Erythroblast (primary cell): ENCODE data around the gene AWAT2.

ENCODE experiments used
- DNase-seq, 2 experiments: peaks; one replicate each; lab custom pipeline; 2025; lab: John Stamatoyannopoulos, UW
- GATA1 ChIP-seq: IDR thresholded peaks from 2 replicates; pipeline ENCODE4 v1.6.1; 2011; ENCODE audit warnings: low read depth, mild to moderate bottlenecking, control low read depth, low read length, moderate library complexity
- POLR2A ChIP-seq: IDR thresholded peaks from 2 replicates; pipeline ENCODE4 v1.6.1; 2011; ENCODE audit warnings: mild to moderate bottlenecking, low read length

AWAT2 gene

DNA sequence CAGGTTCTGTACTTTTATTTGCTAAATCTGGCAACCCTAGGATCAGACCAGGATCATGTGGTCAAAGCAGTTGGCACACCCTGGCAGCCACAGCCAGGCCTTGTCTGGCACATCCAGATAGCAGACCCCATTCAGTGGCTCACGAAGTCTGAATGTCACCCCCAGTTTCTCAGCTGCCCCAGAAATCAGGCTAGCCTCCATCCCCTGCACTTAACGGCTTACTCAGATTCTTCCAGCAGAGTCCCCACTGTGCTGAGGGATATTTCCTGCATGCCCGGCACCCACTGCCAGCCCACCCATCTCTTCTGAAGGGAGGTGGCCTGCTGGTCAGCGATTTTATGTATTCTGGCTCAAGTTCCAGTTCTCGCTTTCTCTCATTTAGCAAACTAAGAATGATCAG, 4.7 kb upstream of the AWAT2 start:
- TF ChIP-seq POLR2A (no peak), GATA1 (no peak)
- DNase-seq: no peak

DNA sequence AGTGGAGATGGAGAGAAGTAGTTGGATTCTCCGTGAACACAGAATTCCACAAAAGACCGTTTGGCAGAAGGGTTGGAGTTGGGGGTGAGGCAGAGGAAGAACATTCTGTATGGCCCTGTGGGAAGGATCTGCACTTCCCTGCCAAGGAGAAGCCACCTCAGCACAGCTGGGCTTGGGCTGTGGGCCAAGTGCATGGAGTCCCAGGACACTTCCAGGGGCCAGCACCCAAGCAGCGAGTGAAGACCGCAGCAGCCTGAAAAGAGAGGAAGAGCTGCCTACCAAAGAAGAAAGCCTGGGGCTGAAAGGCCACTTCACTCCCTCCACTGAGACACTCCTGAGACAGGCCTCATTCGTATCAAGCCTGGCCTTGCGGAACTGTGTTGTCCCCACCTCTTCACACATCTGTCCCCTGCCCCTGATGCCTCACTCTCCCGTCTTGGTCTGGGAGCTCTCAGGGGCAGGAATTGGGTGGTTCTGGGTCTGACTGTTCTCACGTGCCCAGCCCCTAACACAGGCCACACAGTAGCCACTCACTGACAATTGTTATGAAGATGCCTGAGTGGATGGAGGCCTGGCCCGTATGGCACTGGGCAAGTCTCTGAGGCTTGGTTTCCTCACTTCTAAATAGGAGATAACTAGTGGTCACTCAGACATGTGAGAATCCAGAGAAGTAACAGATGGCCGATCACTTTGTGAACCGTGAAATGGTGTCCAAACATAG, 3.3 kb upstream of the AWAT2 start:
- TF ChIP-seq POLR2A (no peak), GATA1 (no peak)
- DNase-seq: no peak

DNA sequence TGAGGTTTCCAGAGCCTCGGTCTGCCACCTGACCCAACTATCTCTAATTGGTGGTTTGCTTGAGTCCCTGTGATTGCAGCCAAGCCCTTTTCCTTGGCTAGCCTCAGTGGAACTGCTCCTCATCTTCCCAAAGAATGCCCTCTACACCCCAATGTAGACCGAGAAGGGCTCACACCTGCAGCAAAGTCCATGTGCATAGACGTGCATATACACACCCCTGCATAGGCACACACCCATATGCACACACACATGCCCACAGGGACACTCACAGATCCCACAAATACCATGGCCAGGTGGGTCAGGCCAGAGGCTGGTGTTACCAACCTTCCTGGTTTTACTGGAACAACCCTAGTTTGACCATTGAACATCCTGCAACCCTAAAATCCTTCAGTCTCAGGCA, 332 bp downstream of the AWAT2 start:
- TF ChIP-seq GATA1 (no peak), POLR2A (no peak)
- no peak for DNase-seq

DNA sequence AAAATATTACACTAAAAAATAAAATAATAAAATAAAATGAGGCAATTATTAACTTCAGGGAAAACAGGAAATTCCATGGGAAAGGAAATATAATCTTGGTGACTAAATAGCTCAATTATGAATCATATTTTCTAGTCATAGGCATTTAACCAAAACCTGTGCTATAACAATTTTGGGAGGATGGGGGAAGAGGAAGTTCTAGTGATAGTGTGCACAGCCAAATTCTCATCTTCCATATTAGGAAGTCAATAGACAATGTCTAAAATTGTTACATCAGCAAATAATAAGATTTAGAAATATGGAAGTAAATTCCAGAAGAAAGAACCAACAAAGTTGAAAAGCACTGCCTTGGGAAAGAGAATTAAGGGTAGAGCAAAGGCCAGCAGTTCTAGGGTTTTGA, 2.8 kb downstream of the AWAT2 start:
- DNase-seq: no peak

DNA sequence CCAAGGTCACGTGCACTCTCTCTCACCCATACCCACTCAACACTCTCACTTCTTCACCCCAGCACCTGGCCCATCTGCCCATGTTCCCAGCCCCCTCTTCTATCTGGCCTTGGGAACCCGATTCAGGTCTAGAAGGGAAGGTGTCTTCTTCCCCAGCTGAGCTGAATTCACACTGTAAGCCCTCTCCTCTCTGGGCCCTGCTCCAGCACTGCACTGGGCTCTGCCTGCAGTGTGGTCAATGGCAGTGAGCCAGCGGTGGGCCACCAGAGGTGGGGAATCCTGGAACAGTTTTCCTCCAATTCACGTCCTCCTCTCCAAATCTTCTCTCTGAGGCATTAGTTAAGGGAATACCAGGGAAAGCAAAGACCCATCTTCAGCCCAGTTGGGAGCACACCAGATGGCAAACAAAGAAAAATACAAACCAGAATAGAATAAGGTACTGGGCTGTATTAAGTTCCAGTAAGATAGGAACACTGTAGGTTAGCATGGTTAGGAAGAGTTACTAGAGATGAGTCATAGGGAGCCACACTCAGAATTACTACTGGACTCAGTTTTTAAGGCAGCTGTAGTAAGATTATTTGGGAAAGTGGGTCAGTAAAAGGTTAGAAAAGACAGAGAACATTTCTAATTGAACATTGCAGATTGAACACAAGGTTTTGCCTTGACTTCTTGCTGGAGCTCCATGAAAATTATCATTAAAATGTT, 5.0 kb downstream of the AWAT2 start:
- no peak for DNase-seq
- TF ChIP-seq GATA1 (no peak), POLR2A (no peak)

More for the DNA sequence above, 2.8 kb downstream of the AWAT2 start:
- TF ChIP-seq POLR2A (no peak), GATA1 (no peak)

DNA sequence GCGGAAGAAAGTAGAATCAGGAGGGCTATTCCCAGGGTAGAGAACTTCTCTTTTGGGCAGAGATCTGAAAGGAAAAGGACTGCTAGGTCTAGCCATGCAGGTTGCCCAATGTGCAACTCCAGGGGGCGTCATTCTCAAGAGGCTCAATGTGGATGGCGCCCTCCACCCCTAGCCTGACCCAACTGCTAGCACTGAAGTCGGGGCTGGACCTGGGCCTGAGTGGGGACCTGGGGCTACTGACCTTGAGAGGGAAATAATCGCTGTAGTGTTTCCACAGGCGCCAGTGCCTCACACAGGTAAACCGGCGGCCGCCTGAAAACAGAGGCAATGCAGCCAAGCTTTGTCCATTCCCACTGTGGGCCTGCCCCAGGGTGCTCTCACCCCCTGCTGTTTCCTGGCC, 6.1 kb downstream of the AWAT2 start:
- TF ChIP-seq GATA1: no peak
- no peak for TF ChIP-seq POLR2A
- no peak for DNase-seq

DNA sequence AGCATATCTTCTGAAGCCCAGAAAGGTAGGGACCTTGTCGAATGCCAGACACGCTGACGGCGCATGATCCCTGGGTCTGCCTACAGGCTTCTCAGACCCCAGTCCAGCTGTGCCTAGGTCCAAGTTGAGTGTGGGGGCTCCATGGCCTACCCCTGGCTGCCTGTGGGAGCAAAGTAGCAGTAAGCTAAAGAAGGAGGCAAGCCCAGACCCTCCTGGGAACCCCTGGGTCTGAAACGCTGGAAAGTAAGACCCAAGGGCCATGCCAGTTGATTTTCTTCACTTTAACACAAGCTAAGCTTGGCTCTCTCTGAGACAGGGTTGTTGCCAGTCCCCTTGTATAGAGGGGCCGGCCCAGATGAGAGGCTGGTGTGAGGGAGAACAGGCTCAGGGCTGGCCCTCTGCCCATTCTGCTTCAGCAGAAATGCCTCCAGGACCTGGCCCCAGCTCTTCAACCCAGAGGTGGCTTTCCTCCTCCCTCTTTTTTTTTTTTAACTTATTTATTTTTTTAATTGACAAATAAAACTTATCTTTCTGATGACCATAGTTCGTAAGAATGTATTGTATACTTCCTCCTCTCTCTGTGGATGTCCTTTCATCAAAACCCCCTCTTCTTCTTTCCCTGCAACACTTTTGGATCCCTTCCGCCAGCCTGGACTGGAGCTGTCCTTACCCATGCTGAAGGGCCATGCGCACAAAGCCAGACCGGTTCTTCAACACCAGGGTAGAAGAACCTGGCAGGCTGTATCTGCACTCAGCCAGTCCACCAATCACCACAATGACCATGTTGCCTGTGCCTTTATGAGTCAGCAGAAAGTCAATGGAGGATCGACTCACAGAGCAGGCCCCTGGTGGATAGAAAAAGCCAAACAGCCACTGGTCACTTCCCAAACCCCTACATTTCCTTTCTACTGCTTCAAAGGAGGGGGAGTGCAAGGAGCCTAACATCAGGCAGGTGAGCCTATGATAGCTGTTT, 7.1 kb downstream of the AWAT2 start:
- peak; percentile 1 to 5 for DNase-seq
- no peak for TF ChIP-seq GATA1
- no peak for TF ChIP-seq POLR2A

DNA sequence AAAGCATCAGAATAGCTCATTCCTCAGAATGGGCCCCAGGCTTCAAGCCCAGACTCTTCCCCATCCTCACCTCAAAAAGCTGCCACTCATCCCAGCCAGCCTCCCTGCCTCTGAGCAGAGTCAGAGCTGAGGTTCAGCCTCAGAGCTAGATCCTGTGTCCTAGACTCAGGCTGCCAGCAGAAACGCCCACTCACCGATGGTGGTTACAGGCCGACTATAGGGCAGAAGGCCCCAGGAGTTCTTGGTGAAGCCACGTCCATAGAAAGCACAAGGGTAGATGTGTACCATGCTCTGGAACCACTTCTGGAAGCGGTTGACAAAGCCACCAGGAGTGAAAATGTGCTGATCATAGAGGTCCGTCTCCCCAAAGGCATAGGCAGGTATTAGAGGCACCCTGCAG, 7.7 kb downstream of the AWAT2 start:
- TF ChIP-seq POLR2A: no peak
- TF ChIP-seq GATA1: no peak
- no peak for DNase-seq

DNA sequence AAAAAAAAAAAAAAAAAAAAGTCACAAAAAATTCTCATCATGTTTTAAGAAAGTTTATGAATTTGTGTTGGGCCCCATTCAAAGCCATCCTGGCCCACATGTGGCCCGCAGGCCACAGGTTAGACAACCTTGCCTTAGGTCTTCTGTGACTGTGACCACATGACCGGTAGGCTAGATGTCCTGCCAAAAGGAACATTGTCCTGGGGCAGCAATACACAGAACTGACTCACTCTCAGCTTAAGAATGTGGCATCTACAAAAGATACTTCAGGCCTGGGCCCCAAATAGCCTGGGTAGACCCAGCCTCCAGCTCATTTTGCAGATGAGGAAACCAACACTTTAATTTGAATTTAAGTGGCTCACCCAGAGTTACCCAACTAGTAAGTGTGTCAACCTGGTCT, 10.0 kb downstream of the AWAT2 start:
- TF ChIP-seq GATA1 (no peak), POLR2A (no peak)
- DNase-seq: no peak

DNA sequence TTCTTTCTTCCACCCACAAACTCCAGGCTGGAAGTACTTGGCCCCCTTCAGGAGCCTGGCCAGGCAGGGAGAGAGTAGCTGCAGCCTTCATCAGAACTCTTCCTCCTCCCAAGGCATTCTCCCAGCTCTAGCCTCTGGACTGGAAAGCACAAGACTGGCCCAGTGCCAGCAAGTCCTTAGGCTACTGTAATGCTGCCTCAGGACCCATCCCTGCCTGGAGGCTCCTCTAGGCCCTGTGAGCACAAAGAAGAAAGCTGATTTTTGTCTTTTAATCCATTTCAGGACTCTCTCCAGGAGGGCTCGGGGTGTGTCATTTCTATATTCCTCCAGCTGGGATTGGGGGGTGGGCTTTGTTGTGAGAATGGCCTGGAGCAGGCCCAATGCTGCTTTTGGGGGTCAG, 10.8 kb downstream of the AWAT2 start:
- no peak for DNase-seq
- TF ChIP-seq POLR2A: no peak
- TF ChIP-seq GATA1: no peak

DNA sequence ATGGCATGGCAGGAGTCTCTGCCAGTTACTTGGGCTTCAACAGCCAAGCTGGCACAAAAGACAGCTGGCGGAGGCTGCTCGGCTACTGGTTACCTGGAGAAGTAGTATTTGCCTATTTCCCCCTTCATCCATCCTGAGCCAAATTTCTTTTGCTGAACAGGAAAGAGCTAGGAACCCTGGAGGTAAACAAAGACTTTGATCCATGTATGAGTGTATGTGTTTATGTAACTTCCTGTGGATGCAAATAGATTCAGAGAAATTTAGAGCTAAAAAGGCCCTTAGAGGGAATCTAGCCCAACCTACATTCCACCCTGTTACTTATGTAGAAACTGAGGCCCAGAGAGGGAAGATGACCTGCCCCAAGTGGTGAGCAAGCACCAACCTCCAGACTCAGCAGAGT, 11.2 kb downstream of the AWAT2 start:
- TF ChIP-seq POLR2A: no peak
- no peak for TF ChIP-seq GATA1
- DNase-seq: no peak

DNA sequence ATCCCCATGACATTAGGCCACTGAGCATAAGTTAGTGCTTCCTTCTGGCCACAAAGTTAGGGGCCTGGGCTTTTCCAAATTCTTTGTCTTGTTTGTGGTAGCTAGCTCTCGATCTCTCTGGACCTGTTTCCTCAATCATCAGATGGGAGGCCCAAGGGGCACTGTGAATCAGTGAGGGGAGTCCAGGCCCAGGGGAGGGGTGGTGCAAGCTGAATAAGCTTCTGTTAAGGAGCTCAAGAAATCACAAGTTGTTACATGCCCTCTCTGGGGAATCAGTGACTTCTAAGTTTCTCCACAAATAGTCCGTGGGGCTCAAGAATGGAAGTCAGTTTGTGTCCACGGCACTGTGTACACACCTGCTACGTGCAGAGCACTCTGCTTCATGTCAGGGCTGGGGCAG, 15.1 kb downstream of the AWAT2 start:
- TF ChIP-seq GATA1 (no peak), POLR2A (no peak)

DNA sequence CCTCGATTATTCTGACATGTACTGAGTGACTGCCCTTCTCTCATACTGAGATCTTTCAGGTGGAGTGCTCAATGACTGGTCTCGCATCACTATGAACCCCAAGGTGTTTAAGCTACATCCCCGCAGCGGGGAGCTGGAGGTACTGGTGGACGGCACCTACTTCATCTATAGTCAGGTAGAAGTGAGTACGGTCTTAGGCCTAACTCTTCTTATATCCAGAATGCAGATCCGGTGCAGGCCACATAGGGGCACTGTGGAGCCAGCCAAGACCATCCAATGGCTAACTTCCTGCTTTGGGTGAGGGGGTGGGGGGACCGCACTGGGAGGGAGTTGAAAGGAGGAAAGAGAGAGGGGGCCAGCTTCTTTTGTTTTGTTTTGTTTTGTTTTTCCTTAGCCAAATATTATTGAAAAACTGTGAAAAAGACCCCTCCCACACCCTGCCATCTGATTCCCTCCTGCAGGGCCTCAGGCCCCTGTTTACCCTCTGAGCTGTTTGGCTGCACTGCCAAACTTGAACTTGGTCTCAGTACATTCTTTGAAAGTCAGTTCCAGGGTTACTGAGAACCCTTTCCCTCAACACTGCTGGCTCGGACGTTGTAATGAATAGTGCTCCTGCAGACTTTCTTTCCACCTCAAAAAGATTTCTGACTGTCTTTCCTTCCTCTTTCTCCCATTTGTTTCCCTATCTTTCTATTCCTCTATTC, 16.2 kb downstream of the AWAT2 start:
- no peak for TF ChIP-seq POLR2A
- TF ChIP-seq GATA1: no peak
- peak; percentile 12 to 46 for DNase-seq

More for the DNA sequence above, 15.1 kb downstream of the AWAT2 start:
- DNase-seq: no peak
